Muscle of arm (tissue), 12 donors: ENCODE results near the gene ABHD2. TPM values are rescaled to one million over a fixed set of nuclear protein-coding genes. Genes with fewer than 3 reads are reported as not detected.
"Not testable (repeated sequence)": the region's sequence is repeated elsewhere in the genome, so short reads cannot be mapped to it uniquely, and the experiment has no call there.

Experiments
- DNase-seq: peaks from one replicate; pipeline ENCODE4 v3.0.0-alpha.2; 2013
- polyA plus RNA-seq, 12 donors: library from polyadenylated mRNA; unstranded; fragments of 120-200 nt; gene quantifications; one replicate each; pipeline ENCODE4 v1.2.1, GENCODE V29; 2013; ENCODE audit not compliant: insufficient read length in 12 of 12

The ABHD2 gene
- polyA plus RNA-seq, 12 donors, result 17.1 to 28.5 (median 23.2) TPM; not detected in 1

GRCh38 chr15:89118481-89118989, 30.3 kb downstream of the ABHD2 start:
- DNase-seq, result no peak

- peak; percentile 50 for DNase-seq
Observed at GRCh38 chr15:89119489-89120478, 31.5 kb downstream of the ABHD2 start.

- DNase-seq, result not testable (repeated sequence)
Observed at GRCh38 chr15:89120479-89121000, 32.3 kb downstream of the ABHD2 start.

GRCh38 chr15:89121414-89121813, 33.2 kb downstream of the ABHD2 start:
- DNase-seq, result no peak

GRCh38 chr15:89122505-89123180, 34.4 kb downstream of the ABHD2 start:
- DNase-seq, result no peak

- no peak for DNase-seq
Observed at GRCh38 chr15:89123181-89123525, 34.9 kb downstream of the ABHD2 start.

GRCh38 chr15:89125088-89125826, 37.0 kb downstream of the ABHD2 start:
- no peak for DNase-seq

- DNase-seq, result no peak
Observed at GRCh38 chr15:89126009-89126408, 37.8 kb downstream of the ABHD2 start.

- no peak for DNase-seq
Observed at GRCh38 chr15:89127054-89127702, 38.9 kb downstream of the ABHD2 start.

- DNase-seq, result no peak
Observed at GRCh38 chr15:89128320-89129122, 40.3 kb downstream of the ABHD2 start.

GRCh38 chr15:89129123-89129815, 41.0 kb downstream of the ABHD2 start:
- DNase-seq, result no peak

- DNase-seq, result no peak
Observed at GRCh38 chr15:89129816-89130134, 41.5 kb downstream of the ABHD2 start.

- no peak for DNase-seq
Observed at GRCh38 chr15:89130201-89130600, 41.9 kb downstream of the ABHD2 start.

GRCh38 chr15:89131731-89132130, 43.5 kb downstream of the ABHD2 start:
- DNase-seq, result no peak

GRCh38 chr15:89132611-89133507, 44.6 kb downstream of the ABHD2 start:
- DNase-seq, result no peak

- not testable (repeated sequence) for DNase-seq
Observed at GRCh38 chr15:89135387-89136077, 47.3 kb downstream of the ABHD2 start.

GRCh38 chr15:89136078-89136806, 48.0 kb downstream of the ABHD2 start:
- DNase-seq, result no peak
